ENCODE measurements around the gene NUTF2.
"Not testable (repeated sequence)": the region's sequence is repeated elsewhere in the genome, so short reads cannot be mapped to it uniquely, and the experiment has no call there.

The NUTF2 gene

DNA sequence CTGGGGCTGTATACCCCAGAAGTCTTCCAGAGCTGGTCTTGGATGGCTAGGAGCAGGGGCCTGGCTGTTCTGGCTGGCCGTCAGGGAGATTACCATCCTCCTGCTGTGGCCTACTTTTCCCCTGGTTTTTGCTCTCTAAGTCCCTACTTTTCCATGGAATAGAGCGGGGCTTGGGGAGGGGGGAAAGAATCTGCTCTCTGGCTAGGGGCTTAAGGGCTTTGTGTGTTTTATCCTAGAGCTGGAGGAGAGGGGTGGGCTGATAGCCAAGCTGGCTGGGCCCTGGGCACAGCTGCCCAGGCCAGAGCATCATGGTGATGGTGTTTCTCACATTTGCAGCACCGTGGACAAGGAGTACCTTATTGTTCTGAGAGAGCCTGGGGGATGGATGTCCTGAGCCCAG is 41.6 kb downstream of the NUTF2 start:
- no peak for DNase-seq

DNA sequence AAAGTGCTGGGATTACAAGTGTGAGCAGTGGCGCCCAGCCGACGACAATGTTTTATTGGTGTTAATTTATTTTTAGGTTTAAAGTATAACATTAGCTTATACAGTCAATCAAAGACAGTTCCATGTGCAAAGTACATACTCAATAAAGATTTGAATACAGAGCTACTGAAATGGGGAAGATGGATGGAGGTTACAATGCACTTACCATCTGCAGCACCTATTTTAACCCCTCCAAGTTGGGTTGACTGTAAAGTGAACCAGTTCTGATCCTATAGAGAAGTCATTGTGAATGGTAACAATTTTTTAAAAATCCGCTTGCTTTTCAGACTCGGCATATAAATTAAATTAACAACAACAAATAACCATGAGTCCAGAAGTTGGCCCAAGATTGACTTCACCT is 45.6 kb downstream of the NUTF2 start:
- no peak for DNase-seq

DNA sequence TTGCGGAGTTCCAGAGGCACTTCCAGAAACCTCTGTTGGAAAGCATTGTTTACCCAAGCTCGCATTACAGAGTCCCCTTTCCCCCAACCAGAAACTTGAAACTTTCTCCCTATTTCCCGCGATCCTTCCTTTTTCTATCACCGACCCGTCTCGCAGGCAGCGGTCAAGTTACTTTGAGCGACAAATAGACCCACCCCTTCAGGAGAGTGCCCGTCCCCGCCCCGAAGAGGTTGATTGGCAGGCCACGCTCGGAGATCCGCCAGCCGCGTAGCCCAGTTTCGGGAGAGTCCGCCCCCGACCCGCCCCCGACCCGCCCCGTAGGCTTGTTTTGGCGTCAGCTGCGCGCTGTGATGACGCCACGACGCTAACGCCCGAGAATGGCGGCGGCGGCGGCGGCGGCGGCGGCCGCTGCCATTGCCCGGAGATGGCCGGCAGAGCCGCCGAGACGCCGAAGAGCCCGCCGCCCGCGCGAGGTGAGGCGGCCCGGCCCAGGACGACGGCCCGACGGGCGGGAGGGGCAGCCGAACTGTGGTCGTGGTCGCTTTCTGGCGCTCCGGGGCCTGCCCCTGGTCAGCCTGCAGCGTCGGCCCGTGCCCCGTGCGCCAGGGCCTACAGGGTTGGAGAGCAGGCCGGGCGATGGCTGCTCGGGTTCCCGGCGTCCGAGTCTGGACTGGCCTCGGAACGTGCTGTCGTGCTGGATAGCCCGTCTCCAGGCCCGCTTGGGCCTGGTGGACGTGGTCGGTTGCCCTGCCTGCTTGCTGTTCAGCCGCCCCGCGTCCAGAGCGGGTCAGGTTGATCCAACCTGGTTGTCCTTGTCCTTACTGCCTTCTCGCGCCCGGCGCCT is 46.4 kb downstream of the NUTF2 start, which contains the start of gene PSKH1:
Gene PSKH1 (plus strand): TSS at position 356 of the 844 bp plus-strand sequence. CDS start 15,496 bp downstream, outside the sequence.
- peak; percentile 93 for DNase-seq

DNA sequence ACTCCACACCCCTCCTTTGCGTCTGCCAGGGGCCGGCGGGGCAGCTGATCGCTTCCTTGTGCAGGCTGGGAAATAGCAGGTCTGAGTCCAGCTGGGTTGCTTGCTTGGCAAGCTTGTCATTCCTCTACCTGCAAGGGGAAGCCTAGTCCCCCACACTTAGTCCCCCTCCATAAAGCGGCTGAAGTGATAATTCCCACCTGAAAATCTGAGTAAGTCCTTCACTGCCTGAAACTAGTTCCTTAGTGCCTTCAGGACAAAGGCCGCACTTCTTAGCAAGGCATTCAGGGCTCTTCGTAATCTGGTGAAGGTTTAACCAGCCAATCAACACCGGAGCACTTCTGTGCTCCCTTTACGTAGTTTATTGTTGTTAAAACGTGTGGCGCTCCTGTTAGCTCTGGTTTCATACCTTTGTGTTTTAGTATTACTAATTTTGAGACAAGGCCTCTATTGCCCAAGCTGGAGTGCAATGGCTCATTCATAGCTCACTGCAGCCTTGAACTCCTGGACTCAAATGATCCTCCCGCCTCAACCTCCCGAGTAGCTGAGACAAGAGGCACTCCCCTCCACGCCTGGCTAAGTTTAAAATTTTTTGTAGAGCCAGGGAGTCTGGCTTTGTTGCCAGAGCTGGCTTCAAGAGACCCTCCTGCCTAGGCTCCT is 47.1 kb downstream of the NUTF2 start:
- no peak for DNase-seq

DNA sequence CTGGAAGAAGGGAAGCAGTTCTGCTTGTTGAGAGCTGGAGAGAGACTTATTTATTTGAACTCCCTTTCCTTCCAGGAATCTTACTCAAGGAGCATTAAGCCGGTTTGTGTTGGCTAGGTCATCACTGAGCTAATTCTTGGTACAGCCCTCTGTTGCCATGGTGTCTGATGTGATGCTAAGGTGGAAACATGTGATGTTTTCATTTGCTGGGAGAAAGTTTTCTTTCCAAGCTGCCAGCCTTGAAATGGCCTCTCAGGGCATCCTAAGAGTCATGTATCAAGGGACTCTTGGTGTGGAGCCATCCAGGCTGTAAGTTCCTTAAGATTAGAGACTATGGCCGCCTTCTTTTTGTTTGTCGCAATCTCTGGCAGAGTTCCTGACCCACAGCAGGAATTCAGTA is 50.5 kb downstream of the NUTF2 start:
- no peak for DNase-seq

DNA sequence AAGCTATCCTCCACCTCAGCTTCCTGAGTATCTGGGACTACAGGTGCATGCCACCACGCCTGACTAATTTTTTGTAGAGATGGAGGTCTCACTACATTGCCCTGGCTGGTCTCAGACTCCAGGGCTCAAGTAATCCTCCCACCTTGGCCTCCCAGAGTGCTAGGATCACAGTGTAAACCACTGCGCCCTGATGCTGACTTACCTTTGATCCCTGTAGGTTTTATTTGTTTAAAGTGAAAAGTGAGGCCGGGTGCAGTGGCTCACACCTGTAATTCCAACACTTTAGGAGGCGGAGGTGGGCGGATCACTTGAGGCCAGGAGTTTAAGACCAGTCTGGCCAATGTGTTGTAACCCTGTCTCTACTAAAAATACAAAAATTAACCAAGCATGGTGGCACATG is 55.0 kb downstream of the NUTF2 start:
- DNase-seq, result no peak

DNA sequence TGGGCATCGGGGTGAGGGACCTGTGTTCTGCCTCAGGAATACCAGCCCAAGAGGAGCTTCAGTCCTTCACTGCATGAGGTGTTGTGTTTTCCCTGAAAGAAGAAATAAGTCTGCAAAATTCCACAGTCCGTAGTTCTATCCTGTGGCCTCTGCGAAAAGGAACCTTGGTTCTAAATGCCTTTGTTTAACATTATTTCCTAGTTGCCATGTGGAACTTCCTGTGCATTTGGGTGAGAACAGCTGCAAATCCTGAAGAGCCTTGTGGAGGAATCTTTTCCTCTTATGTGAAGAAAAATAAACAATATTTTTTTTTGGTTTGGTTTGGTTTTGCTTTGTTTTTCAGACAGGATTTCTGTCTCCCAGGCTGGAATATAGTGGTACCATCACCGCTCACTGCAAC is 56.1 kb downstream of the NUTF2 start:
- DNase-seq, result no peak

DNA sequence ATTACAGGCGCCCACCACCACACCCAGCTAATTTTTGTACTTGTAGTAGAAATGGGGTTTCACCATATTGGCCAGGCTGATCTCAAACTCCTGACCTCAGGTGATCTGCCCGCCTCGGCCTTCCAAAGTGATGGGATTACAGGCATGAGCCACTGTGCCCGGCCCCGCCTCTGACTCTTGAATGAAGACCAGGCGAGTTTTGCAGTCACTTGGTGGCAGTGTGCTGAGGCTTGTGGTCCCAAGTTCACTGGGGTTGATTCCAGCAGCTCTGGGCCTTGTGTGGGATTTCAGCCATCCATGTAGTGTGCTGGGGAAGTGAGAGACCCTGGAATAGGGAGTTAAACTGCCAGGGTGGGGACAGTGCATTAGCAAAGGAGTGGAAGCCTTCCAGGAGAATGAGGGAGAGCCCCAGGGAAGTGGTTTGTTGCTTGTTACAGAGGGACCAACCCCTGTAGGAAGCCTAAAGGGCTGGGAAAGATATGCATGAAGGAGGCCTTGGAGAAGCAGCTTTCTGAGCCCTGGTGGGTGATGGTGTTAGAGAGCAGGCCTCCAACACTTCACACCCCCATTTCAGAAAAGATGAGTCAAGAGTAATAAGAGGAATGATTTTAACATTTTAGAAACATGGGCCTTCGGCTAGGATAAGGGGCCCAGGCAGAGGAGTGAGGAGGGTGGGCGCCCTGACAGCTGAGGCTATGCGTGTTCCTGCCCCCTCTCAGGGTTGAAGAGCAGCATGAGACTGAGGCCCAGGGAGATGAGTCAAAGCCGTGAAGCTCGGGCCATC is 60.9 kb downstream of the NUTF2 start:
- DNase-seq, result no peak

DNA sequence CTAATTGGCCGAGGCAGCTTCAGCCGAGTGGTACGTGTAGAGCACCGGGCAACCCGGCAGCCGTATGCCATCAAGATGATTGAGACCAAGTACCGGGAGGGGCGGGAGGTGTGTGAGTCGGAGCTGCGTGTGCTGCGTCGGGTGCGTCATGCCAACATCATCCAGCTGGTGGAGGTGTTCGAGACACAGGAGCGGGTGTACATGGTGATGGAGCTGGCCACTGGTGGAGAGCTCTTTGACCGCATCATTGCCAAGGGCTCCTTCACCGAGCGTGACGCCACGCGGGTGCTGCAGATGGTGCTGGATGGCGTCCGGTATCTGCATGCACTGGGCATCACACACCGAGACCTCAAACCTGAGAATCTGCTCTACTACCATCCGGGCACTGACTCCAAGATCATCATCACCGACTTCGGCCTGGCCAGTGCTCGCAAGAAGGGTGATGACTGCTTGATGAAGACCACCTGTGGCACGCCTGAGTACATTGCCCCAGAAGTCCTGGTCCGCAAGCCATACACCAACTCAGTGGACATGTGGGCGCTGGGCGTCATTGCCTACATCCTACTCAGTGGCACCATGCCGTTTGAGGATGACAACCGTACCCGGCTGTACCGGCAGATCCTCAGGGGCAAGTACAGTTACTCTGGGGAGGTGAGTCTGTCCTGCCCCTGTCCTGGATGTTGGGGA is 62.5 kb downstream of the NUTF2 start:
- DNase-seq, result no peak

DNA sequence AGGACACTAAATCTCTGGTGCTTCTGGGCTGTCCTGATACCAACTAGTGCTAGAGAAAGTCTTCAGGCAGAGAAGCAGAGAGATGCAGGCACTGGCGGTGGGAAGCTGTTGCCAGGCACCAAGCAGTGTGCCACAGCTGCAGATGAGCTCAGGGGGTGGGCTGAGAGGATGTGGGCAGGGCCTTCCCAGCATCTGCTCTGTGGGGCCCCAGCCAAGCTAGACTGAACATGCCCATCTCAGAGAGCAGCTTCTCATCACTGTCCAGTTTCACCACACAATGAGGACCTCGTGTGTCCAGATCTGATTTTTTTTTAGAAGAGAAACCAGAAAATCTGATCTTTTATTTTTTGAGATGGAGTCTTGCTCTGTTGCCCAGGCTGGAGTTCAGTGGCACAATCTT is 63.4 kb downstream of the NUTF2 start:
- no peak for DNase-seq

DNA sequence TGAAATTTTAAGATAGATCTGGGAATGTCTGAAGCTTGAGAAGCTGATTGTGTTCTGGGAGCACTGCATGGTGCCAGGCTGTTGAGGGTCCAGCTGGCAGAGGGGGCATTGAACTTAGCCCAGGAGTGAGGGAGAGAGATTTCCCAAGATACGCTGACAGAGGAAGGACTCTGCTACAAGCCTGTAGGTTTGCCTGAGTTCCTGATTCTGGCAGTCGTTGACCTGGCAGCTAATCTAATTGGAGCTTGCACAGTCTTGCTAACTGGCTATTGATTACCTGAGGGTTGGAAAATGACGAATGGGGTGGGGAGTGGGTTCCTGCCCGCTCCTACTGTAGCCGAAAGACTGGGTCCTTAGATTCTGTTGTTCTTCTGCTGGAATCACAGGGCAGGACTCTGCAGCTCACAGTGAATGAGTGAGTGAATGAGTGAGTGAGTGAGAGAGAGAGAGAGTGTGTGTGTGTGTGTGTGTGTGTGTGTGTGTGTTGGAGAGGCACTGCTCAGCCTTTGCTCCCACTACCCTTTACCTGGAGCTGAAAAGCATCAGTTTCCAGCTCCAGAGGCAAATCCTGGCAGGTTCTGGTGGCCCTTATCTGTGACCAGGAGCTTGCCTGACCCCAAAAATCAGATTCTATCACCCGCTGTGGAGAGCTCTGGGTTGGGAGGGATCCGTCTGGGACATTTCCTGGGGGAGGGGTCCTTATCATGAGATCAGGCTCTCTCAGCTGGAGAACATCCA is 68.2 kb downstream of the NUTF2 start:
- DNase-seq, result no peak

DNA sequence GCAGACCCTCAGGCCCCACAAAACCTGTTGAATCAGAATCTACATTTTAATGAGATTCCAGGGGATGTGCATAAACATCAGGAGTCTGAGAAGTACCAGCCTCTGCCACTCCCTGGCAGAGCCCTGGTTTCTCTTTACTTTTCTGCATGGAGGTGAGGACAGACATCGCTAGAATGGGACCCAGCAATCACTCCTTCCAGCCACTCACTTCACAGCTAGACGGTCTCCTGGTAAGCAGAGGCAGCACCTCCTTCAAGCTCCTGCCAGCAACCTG is 68.7 kb downstream of the NUTF2 start:
- not testable (repeated sequence) for DNase-seq

DNA sequence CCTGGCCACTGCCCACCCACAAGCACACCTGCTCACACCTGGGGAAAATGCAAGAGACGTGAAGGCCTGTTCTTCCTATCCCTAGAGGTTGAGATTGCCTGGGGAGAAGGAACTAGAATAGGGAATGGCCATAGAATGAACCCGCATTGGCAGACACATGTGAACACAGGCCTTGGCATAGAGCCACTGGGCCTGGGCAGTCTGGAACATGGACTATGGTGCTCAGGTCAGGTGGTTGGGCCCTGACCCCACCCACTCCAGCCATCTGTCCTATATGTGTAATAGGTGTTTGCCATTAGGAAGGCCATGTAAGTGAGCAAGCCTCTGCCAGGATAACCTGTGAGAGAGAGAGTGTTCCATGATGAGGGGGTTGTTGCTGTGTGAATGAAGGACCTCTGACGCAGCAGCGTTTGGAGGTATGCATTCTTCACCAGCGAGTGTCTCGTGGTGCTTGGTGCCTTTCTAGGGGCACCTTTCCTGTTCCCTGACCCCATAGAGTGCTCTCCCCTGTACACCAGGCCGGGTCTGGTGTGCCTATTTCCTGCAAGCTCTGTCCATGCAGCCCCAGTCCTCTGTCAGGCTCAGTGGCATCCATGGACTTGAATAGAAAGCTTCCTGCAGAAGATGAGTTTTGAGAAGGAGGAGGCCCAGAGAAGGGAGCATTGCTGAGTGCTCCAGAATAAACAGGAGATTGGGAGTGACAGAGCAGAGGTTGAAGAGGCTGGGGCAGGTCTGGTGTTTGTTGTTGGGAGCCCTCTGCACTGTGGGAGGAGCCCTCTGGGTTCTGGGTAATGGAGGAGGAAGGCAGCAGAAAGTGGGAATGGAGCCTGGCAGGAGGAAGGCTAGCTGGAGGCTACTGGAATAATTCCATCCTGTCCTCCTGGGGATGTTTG is 69.3 kb downstream of the NUTF2 start:
- no peak for DNase-seq

DNA sequence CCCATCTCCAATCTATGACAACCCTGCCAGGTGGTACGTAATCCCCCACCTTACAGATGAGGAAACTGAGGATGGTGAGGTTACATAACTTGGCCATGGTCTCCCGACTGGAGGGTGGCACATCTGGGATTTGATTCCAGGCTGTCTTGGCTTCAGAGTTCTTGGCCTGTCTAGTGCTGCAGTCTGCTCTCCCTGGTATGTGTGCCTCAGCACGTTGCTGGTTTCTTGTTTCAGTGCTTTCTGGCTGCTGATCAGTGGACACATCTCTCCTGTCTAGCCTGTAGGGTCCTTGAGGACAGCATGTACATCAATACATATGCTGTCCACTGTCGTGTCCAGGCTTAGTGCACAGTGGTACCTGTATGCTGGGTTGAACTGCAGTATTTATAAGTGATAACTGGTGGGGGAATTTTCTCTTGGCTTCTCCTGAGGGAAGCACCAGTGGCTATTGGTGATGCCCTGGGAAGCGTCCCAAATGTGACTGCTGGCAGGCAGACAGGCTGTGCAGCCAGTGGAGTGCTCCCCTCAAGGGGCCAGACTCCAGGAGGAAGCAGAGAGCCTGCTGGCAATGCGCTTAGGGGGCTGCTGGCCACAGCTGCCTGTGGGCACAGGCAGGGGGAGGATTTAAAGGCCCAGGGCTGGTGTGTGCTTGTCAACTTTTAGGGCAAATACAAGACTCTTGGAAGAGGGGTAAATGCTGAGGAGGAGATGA is 70.6 kb downstream of the NUTF2 start:
- no peak for DNase-seq

DNA sequence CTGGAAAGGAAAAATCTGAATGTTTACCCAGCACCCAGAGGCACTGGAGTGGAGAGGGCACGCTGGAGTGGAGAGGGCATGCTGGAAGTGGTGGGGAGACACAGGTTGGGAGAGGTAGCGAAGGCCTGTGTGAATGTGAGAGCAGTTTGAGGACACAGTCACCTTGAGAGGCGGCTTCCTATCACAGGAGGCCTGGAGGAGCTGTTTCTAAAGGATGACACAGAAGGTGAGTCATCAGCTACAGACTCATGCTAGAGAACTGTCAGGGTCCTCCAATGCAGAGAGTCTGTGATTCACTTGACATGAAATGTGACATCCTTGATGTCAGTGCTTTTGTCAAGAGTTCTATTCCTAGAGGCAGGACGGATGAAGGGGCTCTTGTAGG is 71.1 kb downstream of the NUTF2 start:
- no peak for DNase-seq

DNA sequence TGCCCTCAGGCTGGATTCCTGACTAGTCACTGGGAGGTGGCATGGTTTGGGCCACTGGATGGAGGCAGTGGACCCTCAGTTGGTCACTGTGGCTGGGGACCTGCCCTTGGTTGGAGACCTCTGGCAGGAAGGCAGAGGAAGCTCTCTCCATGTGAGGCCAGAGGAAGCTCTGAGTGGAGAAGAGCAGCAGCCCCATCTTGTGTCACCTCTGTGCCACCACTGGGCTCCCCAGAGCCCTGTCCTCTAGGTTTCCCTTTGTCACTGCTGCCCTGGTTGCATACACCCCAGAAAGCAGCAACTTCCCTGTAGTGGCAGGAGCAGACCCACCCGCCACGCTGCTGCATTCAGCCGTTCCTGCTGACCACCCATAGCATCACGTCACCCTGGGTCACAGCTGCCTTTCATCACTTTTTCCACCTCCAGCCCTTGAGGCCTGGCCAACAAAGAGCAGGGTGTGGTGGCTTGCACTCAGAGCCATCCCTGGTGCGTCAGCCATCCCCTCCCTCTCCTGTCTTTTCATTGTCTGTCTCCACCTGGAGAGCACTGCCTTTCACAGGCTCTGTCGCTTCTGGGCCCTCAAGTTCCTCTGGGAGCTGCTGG is 73.0 kb downstream of the NUTF2 start:
- DNase-seq, result no peak

Data from CD4-positive, alpha-beta T cell treated with Interleukin-21 for 1 hour (primary cell).